ENCODE measurements around the gene PLEKHH1. TPM values are rescaled to one million over a fixed set of nuclear protein-coding genes. Genes with fewer than 3 reads are reported as not detected.

PLEKHH1 gene
- total and polyA plus RNA-seq, 4 donors: 0.46 to 2.4 (median 0.89) TPM

DNA sequence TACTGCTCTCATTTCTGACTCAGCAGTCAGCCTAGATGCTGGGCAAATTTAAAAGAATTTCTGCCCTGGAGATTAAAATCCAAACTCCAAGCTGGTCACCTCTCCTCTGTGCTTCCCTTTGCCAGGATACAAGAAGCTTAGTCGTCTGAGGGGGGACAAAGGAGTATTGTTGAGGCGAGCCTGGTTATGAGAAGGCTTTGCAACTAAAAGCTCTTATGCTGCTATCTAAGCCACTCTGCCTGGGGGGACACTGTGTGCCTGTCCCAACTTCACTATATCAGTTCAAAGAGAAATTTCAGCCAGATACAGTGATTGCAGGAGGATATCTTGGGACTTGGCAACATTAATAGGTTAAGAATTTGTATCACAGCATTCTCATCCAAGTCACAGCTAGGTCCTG is 10.8 kb upstream of the PLEKHH1 start:
- no peak overlapping the region for H3K9ac ChIP-seq (ENCODE audit: low read depth in 1 of 2, low read length in 2 of 2)
- H3K9me3 ChIP-seq (ENCODE audit: control insufficient read depth in 4 of 4, low read length in 3 of 4): no peaks in the 10 kb centered on the region
- TF ChIP-seq FOXA1 (IDR thresholded peaks at IDR 0.05): no peak
- no peak for TF ChIP-seq HNF4G (IDR thresholded peaks at IDR 0.05)
- no peak for TF ChIP-seq TAF1 (conservative IDR thresholded peaks at IDR 0.05)
- TF ChIP-seq SP1 (IDR thresholded peaks at IDR 0.05): no peak
- TF ChIP-seq RXRA (IDR thresholded peaks at IDR 0.05): no peak
- TF ChIP-seq, protein P1, sequence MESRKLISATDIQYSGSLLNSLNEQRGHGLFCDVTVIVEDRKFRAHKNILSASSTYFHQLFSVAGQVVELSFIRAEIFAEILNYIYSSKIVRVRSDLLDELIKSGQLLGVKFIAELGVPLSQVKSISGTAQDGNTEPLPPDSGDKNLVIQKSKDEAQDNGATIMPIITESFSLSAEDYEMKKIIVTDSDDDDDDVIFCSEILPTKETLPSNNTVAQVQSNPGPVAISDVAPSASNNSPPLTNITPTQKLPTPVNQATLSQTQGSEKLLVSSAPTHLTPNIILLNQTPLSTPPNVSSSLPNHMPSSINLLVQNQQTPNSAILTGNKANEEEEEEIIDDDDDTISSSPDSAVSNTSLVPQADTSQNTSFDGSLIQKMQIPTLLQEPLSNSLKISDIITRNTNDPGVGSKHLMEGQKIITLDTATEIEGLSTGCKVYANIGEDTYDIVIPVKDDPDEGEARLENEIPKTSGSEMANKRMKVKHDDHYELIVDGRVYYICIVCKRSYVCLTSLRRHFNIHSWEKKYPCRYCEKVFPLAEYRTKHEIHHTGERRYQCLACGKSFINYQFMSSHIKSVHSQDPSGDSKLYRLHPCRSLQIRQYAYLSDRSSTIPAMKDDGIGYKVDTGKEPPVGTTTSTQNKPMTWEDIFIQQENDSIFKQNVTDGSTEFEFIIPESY (IDR thresholded peaks at IDR 0.05): no peak
- TF ChIP-seq JUND (IDR thresholded peaks at IDR 0.05): no peak
- H3K27ac ChIP-seq (ENCODE audit: low read depth in 1 of 2, low read length in 2 of 2): no peak overlapping the region
- H3K36me3 ChIP-seq (ENCODE audit: control insufficient read depth in 4 of 4, insufficient read depth in 3 of 4, low read depth in 1 of 4, low read length in 3 of 4): no peaks in the 10 kb centered on the region
- WGBS: 86% methylated on average over 2 of the region's 2 CpGs
- peaks cover 0 to 4% (median 0%) of the 10 kb centered on the region in 4 donors for H3K4me1 ChIP-seq (ENCODE audit: control insufficient read depth in 4 of 4, insufficient read depth in 4 of 4, low read length in 3 of 4)
- no peak overlapping the region for H3K4me3 ChIP-seq (ENCODE audit: low read depth in 1 of 3, low read length in 3 of 3)
- DNase-seq (ENCODE audit: low spot score): no peak
- no peaks in the 10 kb centered on the region for H3K27me3 ChIP-seq (ENCODE audit: control insufficient read depth in 4 of 4, insufficient read depth in 4 of 4, low read length in 3 of 4)

DNA sequence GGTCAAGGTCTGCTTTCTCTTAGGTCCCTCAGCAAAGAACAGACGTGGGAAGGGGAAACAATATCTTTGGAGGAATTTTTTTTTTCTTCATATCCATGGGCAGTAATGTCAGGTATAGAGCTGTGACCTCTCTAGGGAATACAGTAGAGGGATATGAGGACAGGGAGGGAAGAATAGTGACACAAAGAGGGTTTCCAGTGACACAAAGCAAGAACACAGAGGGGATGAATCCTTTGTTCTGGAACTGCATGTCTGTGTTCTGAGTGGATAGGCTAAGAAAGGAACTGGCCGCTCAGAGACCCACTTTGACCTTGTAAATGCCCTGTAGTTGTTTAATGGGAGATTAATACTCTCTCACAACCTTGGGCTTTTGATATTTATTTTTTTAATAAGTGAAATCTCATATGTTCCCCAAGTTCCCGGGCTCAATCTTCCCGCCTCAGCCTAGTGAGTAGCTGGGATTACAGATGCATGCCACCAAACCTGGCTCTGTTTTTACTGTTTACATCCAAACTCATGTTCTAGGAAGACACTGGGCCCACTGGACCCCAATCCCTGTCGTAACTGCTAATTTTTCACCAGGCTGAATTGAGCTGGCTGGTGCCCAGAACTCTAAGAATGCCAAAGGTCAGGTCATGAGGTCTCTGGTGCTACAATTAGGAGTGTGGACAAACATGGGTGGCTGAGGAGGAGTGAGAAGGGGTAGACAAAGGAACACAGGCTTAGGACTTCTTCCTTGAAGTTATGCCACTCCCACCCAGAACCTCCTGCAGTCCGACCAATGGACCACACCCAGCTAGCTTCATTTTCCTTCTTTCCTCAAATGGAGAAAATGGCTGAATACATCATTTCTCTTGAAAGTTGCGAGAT is 9.1 kb upstream of the PLEKHH1 start:
- Histone ChIP-seq H3K9me3 (ENCODE audit: control insufficient read depth in 4 of 4, low read length in 3 of 4) (no peaks in the 10 kb centered on the region), H3K9ac (ENCODE audit: low read depth in 1 of 2, low read length in 2 of 2) (no peak overlapping the region), H3K4me3 (ENCODE audit: low read depth in 1 of 3, low read length in 3 of 3) (no peak overlapping the region), H3K27ac (ENCODE audit: low read depth in 1 of 2, low read length in 2 of 2) (no peak overlapping the region), H3K27me3 (ENCODE audit: control insufficient read depth in 4 of 4, insufficient read depth in 4 of 4, low read length in 3 of 4) (no peaks in the 10 kb centered on the region), H3K36me3 (ENCODE audit: control insufficient read depth in 4 of 4, insufficient read depth in 3 of 4, low read depth in 1 of 4, low read length in 3 of 4) (no peaks in the 10 kb centered on the region), H3K4me1 (ENCODE audit: control insufficient read depth in 4 of 4, insufficient read depth in 4 of 4, low read length in 3 of 4) (peaks cover 0 to 4% (median 0%) of the 10 kb centered on the region in 4 donors)
- 69% methylated on average over 7 of the region's 7 CpGs for WGBS
- DNase-seq (ENCODE audit: low spot score): no peak
- no peak for TF ChIP-seq HNF4G (IDR thresholded peaks at IDR 0.05)
- TF ChIP-seq GABPA (IDR thresholded peaks at IDR 0.05 in 1 of 2, conservative IDR thresholded peaks at IDR 0.05 in 1 of 2): no peak
- TF ChIP-seq, protein P2, sequence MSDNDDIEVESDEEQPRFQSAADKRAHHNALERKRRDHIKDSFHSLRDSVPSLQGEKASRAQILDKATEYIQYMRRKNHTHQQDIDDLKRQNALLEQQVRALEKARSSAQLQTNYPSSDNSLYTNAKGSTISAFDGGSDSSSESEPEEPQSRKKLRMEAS (IDR thresholded peaks at IDR 0.05): no peak
- TF ChIP-seq, protein P1 (IDR thresholded peaks at IDR 0.05): no peak
- TF ChIP-seq FOXA1 (IDR thresholded peaks at IDR 0.05): no peak
- TF ChIP-seq RAD21 (IDR thresholded peaks at IDR 0.05): no peak
- TF ChIP-seq YY1 (IDR thresholded peaks at IDR 0.05): no peak
- TF ChIP-seq, protein P3, sequence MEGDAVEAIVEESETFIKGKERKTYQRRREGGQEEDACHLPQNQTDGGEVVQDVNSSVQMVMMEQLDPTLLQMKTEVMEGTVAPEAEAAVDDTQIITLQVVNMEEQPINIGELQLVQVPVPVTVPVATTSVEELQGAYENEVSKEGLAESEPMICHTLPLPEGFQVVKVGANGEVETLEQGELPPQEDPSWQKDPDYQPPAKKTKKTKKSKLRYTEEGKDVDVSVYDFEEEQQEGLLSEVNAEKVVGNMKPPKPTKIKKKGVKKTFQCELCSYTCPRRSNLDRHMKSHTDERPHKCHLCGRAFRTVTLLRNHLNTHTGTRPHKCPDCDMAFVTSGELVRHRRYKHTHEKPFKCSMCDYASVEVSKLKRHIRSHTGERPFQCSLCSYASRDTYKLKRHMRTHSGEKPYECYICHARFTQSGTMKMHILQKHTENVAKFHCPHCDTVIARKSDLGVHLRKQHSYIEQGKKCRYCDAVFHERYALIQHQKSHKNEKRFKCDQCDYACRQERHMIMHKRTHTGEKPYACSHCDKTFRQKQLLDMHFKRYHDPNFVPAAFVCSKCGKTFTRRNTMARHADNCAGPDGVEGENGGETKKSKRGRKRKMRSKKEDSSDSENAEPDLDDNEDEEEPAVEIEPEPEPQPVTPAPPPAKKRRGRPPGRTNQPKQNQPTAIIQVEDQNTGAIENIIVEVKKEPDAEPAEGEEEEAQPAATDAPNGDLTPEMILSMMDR (IDR thresholded peaks at IDR 0.05; ENCODE audit: low read depth, low read length, missing input control): no peak
- peak; percentile 35 for TF ChIP-seq NR2F2 (IDR thresholded peaks at IDR 0.05)
- TF ChIP-seq, protein P4, sequence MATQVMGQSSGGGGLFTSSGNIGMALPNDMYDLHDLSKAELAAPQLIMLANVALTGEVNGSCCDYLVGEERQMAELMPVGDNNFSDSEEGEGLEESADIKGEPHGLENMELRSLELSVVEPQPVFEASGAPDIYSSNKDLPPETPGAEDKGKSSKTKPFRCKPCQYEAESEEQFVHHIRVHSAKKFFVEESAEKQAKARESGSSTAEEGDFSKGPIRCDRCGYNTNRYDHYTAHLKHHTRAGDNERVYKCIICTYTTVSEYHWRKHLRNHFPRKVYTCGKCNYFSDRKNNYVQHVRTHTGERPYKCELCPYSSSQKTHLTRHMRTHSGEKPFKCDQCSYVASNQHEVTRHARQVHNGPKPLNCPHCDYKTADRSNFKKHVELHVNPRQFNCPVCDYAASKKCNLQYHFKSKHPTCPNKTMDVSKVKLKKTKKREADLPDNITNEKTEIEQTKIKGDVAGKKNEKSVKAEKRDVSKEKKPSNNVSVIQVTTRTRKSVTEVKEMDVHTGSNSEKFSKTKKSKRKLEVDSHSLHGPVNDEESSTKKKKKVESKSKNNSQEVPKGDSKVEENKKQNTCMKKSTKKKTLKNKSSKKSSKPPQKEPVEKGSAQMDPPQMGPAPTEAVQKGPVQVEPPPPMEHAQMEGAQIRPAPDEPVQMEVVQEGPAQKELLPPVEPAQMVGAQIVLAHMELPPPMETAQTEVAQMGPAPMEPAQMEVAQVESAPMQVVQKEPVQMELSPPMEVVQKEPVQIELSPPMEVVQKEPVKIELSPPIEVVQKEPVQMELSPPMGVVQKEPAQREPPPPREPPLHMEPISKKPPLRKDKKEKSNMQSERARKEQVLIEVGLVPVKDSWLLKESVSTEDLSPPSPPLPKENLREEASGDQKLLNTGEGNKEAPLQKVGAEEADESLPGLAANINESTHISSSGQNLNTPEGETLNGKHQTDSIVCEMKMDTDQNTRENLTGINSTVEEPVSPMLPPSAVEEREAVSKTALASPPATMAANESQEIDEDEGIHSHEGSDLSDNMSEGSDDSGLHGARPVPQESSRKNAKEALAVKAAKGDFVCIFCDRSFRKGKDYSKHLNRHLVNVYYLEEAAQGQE (IDR thresholded peaks at IDR 0.05): no peak
- TF ChIP-seq TAF1 (conservative IDR thresholded peaks at IDR 0.05): no peak
- no peak for TF ChIP-seq JUND (IDR thresholded peaks at IDR 0.05)
- TF ChIP-seq, protein P5, sequence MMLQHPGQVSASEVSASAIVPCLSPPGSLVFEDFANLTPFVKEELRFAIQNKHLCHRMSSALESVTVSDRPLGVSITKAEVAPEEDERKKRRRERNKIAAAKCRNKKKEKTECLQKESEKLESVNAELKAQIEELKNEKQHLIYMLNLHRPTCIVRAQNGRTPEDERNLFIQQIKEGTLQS (IDR thresholded peaks at IDR 0.05): no peak
- TF ChIP-seq SP1 (IDR thresholded peaks at IDR 0.05): peak; percentile 49
- peak; percentile 51 to 65 for TF ChIP-seq HNF4A (conservative IDR thresholded peaks at IDR 0.05)
- no peak for TF ChIP-seq EGR1 (IDR thresholded peaks at IDR 0.05; ENCODE audit: low read depth in 2 of 2)
- no peak for TF ChIP-seq FOXA2 (IDR thresholded peaks at IDR 0.05)
- TF ChIP-seq RXRA (IDR thresholded peaks at IDR 0.05): peak; percentile 26 to 45

Data from liver (tissue), 9 donors.